Measurements from ENCODE around the gene PLD1.
"Not testable (repeated sequence)": the region's sequence is repeated elsewhere in the genome, so short reads cannot be mapped to it uniquely, and the experiment has no call there.

The PLD1 gene

DNA sequence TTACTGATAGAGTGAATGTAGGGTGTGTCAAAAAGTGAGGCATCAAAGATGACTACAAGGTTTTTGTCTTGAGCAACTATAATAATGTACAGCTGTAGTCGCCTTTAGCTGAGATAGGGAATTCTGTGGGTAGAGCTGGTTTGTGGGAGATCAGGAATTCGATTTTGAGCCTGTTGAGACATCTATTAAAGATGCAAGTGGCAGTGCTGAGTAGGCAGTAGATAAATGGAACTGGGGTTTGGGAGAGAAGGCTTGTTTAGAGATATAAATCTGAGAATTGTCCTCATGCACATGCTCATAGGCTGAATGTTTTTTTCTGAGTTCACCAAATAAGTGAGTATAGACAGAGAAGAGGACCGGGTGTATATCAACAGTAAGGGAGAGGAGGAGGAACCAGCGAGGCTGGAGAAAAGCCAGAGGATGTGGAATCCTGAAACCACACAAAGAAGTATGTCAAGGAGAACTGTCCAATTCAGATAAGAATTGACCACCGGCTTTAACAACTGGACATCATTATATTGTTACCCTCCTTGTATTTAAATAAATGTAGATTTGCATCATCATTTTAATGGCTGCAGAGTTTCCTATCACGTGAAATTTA lies 204.0 kb downstream of the PLD1 start:
- no peak for DNase-seq

DNA sequence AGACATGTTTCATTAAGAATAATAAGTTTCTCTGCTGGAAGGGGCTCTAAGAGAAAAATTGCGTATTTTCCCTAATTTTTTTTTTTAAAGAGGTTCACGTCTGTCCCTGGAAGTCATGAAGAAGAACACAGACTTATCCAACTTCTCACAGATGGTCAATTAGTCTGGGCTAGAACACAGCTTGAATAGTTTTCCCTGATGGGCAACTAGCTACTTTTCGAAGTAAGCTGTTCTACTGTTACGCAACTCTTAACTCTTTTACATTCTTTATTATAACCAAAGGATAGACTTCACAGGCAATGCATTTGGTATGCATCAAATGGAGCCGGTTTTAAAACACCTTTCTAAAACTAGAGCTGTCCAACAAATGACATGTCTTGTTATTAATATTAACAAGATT lies 205.9 kb downstream of the PLD1 start:
- DNase-seq = no peak

DNA sequence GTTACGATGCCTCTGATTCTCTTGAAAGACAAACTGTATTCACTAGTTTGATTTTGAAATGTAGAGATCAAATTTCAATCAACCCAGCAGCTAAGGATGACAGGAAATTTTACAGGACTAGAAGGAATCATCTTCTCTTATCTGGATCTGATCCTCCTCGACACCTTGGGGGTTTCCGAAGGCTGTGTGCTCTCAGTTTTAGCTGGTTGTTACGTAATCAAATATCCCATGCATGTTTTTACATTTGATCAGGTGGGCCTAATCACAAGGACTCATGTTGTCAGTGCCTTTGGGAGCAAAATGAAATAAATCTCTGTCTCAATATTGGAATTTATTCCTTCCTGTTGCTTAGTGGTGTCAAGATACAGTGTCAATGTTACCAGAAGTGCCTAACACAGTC lies 208.2 kb downstream of the PLD1 start:
- DNase-seq = no peak

DNA sequence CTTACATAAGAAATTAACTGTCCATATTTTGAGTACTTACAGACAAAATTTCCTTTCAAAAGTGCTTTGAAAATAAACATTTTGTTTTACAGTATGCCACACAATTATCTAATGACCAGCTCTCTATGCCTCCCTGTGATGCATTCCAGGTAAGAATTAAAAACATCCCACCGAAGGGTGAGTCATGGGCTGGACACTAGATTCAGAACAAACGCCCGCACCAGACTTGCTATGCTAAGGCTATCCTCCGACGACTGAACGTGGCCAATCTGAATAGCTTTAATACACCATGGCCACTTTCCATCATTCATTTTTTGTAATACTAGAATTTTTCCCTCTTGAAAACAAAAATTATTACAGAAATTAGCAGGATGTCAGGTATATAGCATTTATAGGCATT lies 210.3 kb downstream of the PLD1 start:
- no peak for DNase-seq

DNA sequence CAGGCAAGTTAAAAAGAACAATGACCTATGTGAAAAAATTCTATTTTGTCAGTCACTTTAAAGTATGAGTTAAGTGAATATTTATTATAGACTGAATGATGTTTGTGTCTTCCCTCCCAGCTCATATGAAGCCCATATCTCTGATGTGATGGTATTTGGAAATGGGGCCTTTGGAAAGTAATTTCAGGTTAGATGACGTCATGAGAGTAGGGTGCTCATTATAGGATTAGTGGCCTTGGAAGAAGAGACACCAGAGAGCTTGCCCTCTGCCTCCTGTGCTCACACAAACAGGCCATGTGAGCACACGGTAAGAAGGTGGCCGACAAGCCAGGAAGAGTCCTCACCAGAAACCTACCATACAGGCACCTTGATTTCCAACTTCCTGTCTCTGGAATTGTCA lies 211.3 kb downstream of the PLD1 start:
- no peak for DNase-seq

DNA sequence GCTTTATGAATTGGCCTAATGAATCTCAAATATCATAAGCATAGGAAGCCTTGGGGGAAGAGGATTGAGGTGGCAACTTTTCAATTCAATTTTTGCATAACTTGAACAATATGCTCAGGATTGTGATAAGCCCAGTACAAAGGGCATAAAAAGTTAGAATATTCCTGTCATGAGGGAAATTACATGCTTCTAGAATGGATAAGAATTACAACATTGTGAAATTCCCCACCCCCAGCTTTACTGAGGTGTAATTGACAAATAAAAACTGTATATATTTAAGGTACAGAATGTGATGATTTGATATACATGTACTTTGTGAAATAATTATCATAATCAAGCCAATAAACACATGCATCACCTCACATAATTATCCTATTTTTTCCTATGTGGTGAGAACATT lies 217.5 kb downstream of the PLD1 start:
- no peak for DNase-seq

DNA sequence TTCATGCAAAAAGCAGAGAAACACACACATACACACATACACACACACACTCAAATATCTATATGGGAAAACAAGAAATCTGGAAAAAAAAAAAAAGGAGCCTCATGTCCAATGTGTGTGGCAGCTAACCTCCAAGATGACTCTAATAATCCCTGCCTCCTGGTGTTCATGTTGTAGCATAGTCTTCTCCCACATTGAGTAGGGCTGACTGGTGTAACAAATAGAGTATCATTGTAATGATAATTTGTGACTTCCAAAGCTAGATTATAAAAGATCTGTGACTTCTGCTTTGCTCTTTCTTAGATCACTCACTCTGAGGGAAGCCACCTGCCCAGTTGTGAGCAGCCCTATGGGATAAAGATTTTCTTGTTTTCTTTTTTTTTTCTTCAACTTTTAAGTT lies 219.2 kb downstream of the PLD1 start:
- DNase-seq = no peak

DNA sequence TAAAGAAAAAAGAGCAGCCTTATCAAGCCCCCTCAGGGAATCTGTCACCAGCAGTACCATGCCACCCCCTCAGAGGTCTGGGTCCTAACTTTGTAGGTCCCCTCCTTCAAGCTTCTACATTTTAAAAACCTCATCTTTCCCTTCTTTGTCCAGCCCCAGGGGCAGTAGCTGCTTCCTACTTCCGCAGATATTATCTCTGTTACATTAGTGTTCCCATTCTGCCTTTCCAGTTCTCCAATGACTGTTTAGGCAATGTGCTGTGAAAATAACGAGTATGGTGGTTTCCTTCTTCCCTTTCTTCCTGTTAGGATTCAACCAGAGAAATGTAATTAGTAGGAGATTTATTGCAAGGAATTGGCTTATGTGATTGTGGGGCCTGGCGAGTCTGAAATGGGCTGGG lies 224.0 kb downstream of the PLD1 start:
- no peak for DNase-seq

DNA sequence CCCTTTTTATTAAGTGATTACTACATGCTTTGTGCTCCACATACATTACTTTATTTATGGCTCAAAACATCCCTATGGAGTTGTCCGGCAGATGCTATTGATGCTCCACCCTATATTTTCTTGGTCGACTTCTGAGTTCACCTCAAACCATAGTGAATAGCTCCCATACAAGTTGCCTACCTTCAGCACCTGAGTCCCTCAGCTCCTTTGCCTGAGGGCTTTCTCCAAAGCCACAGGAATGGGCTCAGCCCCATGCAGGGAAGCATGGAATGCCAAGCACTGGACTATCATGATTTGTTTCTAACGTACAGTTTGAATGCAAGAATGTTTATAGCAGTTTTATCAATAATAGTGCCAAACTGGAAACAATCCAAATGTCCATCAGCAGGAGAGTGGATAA lies 225.2 kb downstream of the PLD1 start:
- no peak for DNase-seq

DNA sequence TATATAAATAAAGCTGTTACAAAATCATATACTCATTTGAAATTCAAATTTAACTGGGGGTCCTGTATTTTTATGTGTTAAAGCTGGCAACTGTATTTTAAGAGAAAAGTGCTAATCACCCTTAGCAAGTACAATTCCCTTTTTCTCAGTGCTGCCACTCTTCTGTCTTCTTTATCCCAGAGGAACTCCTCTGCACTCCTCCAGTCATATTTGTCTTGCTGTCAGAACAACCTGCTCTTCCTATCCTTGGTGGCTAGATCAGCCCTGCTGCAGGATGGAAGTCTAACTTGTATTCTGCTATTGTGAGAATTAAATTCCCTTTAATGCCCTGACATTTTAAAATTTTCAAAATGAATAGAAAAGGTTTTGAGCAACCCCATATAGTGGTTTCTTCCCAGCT lies 226.2 kb downstream of the PLD1 start:
- no peak for DNase-seq

DNA sequence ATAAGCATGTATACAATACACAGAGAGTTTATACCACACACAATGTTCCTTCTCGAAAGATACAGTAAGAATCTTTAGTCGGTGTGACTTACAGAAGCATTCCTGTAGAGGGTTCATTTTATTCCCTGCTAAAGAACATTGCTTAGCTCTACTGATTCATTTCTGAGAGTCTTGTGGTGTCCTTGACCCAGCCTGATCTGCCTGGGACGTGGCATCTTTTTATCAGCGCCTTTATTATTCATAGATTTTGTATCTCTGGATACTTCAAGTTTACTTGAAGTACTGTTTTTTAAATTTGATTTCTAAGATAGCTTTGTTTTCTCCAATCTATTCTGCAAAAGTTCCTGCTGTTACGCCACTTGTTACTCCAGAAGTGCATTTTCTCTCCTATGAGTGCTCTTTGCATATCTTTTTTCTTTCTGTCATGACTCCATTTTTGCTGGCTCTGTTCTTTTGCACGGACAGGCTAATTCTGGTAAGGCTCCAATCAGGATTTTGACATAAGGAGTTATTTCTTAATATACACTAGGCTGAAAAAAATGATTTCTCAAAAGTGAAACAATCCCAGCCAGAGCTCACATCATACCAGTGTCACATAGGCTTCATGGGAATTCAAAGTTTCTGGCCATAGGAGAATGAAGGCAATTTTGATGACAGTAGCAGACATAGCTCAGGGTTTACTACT lies 235.6 kb downstream of the PLD1 start:
- no peak for DNase-seq

DNA sequence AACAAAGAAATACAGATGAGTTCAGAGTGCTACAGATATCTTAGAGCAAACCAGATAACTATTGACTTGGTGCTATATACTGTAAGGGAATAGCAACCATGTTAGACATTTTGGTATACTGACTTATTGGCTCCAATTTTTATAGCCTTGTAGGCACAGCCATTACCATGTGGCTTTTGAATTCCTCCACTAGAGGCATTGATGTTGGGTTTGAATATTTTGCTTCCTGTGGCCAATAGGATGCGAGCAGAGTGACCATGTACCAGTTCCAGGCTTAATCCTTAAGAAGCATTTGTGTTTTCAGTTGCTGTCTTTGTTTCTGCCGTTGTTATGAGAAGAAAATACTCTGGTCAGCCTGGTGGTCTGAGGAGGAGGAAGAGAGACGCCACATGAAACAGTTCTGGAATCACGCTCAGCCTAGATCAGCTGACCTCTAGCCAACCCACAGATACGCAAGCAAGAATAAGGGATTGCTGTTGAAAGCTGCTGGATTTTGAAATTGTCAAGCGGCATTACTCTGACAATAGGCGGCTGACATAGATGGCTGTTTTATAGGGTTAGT lies 240.6 kb downstream of the PLD1 start:
- no peak for DNase-seq

DNA sequence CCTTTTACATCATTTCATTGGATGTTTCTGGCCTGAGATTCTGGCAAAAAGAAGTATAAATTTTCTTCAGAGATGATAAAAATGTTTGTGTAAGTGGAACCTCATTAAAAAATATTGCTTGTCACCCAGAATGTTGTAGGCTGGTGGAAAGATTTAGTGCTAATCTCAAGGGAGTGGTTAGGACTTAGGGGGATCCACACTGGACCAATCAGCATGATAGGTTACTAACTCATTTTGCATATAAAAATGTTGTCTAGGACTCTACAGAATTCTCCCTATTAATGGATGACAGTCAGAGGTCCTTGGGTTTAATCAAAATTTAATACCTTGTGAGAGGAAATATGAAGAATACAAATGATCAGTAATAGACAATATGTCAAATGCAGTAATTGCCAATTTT lies 241.5 kb downstream of the PLD1 start:
- DNase-seq = no peak

DNA sequence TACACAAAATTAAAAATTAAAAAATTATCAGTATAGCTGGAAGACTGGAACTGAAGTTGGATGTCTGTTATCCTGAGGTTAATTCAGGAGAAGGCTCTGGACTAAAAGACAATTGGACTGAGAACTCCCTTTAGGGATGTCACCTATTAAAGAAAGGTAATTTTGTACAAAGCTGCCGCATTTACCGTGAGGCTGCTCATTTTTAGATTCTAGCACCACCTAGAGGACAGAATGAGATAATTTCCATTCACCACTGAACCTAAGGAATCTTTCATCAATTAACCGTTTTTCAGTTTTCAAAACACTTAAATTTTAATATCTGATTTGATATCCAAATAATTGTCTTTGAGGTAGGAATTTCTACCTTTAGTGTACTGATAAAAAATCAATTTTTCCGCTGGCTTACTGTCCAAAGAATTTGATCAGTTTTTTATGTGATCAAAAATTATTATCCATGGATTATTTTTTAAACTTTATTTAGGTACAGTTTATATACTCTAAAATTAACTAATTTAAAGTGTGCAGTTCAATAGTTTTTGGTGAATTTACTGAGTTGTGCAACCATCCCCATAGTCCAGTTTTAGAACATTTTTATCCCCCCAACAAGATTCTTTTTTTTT lies 243.4 kb downstream of the PLD1 start:
- peak; percentile 40 to 59 for DNase-seq

DNA sequence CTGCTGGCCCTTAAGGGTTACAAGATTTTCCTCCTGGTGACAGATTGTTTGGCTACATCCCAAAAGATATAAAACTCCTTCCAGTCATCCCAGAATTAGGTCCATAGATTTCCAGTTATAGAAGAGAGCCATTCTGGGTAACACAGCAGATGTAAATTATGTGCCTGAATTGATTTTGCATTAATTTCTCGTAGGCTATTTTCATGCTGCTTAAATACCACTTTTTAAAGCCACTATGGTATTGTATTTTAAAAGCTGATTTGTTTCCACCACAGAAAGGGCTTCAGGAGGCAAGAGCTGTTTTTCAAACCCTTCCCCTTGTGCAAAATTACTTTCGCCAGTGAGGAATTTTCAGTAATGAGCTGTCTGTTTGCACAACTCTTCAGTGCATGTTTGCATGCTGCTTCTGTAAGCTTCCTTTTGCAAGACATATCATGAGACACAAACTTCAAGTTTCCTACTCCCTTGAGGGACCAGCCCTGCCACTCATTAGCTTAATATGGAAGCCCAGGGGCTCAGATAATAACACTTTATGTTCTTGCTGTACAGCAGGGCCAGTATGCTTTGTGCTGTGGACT lies 244.7 kb downstream of the PLD1 start:
- no peak for DNase-seq

DNA sequence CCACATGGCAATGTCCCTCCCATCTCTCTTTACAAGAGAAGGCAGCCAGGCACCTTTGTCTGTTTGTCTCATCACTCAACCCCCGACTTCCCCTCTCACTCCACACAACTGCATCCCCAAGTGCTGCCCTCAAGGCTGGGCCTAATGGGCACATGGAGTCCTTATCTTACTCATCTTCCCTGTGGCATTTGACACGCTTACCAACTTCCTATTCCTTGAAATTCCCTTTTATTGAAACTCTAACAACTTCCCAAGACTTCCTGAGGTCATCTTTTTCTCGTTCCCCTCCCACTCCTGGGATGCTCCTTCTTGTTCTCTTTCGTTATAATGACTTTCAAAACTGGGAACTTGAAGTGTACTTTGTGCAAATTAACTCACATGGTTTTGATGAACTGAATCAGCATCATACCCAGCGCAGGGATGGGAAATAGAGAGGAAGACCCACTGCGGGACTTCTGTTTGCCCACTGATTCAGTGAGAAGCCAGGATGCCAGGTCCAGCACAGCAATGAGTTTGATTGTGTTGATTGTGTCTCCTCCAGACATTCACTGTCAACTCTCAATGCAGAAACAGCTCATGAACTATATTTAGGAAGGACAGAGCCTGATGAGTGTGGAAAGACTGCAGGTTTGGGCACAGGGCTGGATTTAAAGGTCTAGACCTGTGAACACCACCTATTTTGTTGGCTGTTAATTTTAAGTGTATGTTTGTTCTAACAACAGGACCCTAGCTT lies 245.4 kb downstream of the PLD1 start:
- DNase-seq = no peak

DNA sequence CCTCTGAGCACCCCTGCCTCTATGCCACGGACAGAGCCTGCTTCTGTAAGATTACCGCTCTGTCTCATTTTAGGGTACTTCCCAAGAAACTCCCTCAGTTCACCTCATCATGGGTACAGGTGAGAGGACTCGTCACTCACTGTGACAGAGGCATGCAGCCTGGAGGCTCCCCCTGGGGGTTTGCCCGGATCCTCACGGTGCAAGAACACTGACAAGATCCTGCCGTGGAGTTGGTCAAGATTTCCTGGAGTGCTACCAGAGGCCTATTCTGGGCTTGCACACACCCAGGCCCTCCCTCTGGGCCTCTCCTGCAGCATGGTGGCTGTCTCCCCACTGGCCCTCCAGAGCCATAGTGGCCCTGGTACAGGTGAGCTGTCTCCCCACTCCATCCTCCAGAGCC lies 247.0 kb downstream of the PLD1 start:
- DNase-seq = no peak

DNA sequence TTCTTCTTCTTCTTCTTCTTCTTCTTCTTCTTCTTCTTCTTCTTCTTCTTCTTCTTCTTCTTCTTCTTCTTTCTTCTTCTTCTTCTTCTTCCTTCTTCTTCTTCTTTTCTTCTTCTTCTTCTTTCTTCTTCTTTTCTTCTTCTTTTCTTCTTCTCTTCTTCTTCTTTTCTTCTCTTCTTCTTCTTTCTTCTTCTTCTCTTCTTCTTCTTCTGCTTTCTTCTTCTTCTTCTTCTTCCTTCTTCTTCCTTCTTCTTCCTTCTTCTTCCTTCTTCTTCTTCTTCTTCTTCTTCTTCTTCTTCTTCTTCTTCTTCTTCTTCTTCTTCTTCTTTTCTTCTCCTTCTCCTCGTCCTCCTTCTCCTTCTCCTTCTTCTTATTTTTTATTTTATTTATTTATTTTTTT lies 247.8 kb downstream of the PLD1 start:
- DNase-seq = not testable (repeated sequence)

DNA sequence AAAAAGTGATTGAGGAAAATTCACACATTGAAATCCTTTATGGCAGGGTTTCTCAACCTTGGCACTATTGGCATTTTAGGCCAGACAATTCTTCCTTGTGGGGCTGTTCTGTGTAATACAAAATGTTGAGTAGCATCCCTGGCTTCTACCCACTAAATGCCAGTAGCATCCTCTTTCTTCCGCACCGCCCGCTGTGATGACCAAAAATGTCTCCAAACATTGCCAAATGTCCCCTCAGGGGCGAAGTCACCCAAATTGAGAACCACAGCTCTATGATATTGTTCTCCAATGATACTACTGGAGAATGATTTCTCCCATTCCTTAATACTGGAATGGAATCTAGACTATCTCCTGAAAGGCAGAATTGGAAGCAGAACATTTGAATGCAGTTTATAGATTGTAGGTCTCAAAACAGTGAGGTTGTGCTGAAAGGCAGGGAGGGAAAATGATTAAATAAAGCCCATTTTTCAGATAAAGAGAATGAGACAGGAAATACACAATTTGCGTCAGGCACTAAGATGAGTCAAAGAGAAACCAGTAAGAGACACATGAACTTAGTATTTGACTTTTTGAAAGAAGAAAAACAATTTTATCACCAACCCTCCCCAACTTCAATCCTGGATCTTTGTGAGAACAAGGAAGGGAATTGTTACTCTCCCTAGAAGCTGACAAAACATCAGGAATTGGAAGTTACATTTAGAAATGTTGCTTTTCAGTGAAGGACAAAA lies 248.5 kb downstream of the PLD1 start:
- no peak for DNase-seq

DNA sequence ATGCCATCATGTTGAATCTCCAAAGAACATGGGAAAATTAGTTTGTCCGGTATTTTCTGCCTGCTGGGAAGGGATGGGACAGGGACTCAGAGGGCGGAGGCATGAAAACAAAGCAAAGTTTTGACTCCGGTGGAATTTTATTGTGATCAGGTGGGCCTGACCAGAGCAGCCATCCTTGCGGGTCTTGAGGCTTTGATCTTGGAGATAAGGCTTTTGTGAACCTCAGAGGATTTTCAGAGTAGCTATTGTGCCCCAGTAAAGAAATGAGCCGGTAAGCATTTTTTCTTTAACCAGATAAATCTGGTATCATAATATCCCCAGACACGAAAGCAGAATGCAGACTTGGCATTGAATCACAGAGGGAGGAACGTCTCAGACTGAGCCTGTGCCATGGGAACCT lies 250.7 kb downstream of the PLD1 start:
- DNase-seq = no peak

DNA sequence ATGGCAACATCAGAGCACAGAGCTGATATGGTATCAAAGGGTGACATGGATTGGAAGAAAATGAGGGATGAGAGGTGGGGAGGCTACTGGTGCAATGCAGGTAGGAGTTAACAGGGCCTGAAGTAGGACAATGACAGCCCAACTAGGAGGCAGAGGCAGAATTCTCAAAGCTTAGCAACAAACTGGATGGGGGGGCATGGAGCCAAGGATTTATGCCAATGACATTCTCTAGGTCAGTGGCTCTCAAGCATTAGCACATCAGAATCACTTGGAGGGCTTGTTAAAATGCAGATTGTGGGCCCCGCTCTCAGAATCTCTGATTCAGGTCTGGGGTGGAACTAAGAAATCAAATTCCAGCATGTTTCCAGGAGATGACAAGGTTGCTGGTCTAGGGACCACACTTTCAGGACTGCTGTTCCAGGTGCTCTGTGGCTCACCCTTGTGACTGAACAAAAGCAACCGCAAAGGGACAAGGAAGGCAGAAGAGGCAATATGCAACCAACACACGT lies 252.0 kb downstream of the PLD1 start:
- no peak for DNase-seq

DNA sequence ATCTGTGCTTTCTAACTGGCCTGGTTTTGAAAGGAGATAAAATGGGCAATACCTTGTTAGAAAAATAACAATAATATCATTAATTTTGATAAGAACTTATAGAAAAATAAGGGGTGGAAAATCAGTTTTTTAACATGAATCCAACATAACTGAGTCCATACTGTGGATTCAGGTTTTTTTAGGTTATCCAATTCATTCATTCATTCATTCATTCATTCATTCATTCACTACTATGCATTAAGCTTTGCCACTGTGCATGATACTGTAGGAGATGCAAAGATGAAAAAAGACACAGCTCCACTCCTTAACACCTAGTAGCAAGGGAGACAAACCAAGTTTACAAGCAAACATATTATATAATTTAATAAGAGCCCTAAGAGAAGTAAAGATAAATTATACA lies 253.1 kb downstream of the PLD1 start:
- no peak for DNase-seq
